Activated gamma-delta T cell (primary cell): ENCODE results near the gene UNC13A.

Source experiments
- DNase-seq: peaks from one replicate; lab custom pipeline; 2025; lab: John Stamatoyannopoulos, UW

UNC13A gene

GRCh38 chr19:17706750-17707181 lies 18.6 kb upstream of the UNC13A start:
- DNase-seq = no peak

GRCh38 chr19:17703824-17704463 lies 15.8 kb upstream of the UNC13A start:
- DNase-seq = no peak

GRCh38 chr19:17695198-17695597 lies 7.0 kb upstream of the UNC13A start:
- DNase-seq = no peak

- no peak for DNase-seq
Observed at GRCh38 chr19:17692566-17692965, 4.4 kb upstream of the UNC13A start.

GRCh38 chr19:17688853-17689595 lies 870 bp upstream of the UNC13A start:
- no peak for DNase-seq

- no peak for DNase-seq
Observed at GRCh38 chr19:17687141-17687856, 855 bp downstream of the UNC13A start.

GRCh38 chr19:17686592-17687024 lies 1.5 kb downstream of the UNC13A start:
- DNase-seq = no peak

- DNase-seq = no peak
Observed at GRCh38 chr19:17686023-17686521, 2.1 kb downstream of the UNC13A start.

GRCh38 chr19:17685451-17686022 lies 2.6 kb downstream of the UNC13A start:
- DNase-seq = no peak

- DNase-seq = no peak
Observed at GRCh38 chr19:17684256-17684655, 3.9 kb downstream of the UNC13A start.

- no peak for DNase-seq
Observed at GRCh38 chr19:17683078-17683477, 5.1 kb downstream of the UNC13A start.

GRCh38 chr19:17682273-17682672 lies 5.9 kb downstream of the UNC13A start:
- no peak for DNase-seq

GRCh38 chr19:17681505-17682125 lies 6.5 kb downstream of the UNC13A start:
- DNase-seq = no peak

GRCh38 chr19:17680230-17680722 lies 7.9 kb downstream of the UNC13A start:
- peak; percentile 54 for DNase-seq

GRCh38 chr19:17679526-17680229 lies 8.5 kb downstream of the UNC13A start:
- DNase-seq = no peak

GRCh38 chr19:17678836-17679235 lies 9.3 kb downstream of the UNC13A start:
- DNase-seq = no peak

- DNase-seq = no peak
Observed at GRCh38 chr19:17677002-17677401, 11.2 kb downstream of the UNC13A start.

GRCh38 chr19:17676295-17676694 lies 11.9 kb downstream of the UNC13A start:
- DNase-seq = no peak

GRCh38 chr19:17673937-17674799 lies 14.0 kb downstream of the UNC13A start:
- no peak for DNase-seq

GRCh38 chr19:17671906-17672305 lies 16.2 kb downstream of the UNC13A start:
- no peak for DNase-seq
